HEK293 (cell line): Measurements from ENCODE around the gene MC1R.

Source experiments
- GLIS1 ChIP-seq: fragments of 450-650 bp; formaldehyde crosslinking; IDR thresholded peaks from 2 replicates; pipeline ENCODE4 v1.5.1; 2016; ENCODE audit warnings: missing biosample characterization, missing genetic modification characterization
- HOXA7 ChIP-seq: sonication (generic); formaldehyde crosslinking; IDR thresholded peaks from 2 replicates; pipeline ENCODE4 v1.8.1; 2022; ENCODE audit warnings: missing genetic modification reagents, borderline replicate concordance
- HOXD13 ChIP-seq: sonication (generic); formaldehyde crosslinking; IDR thresholded peaks from 2 replicates; pipeline ENCODE4 v1.8.0; 2022; ENCODE audit warnings: missing genetic modification reagents, borderline replicate concordance
- KLF9 ChIP-seq: fragments of 450-650 bp; formaldehyde crosslinking; IDR thresholded peaks from 2 replicates; pipeline ENCODE4 v1.5.1; 2016; ENCODE audit warnings: missing biosample characterization, missing genetic modification characterization, low read depth
- OSR2 ChIP-seq: fragments of 450-650 bp; formaldehyde crosslinking; IDR thresholded peaks from 2 replicates; pipeline ENCODE4 v1.5.1; 2016; ENCODE audit warnings: missing biosample characterization, missing genetic modification characterization
- OVOL3 ChIP-seq: fragments of 450-650 bp; formaldehyde crosslinking; IDR thresholded peaks from 2 replicates; pipeline ENCODE4 v1.5.1; 2016; ENCODE audit warnings: missing biosample characterization, missing genetic modification characterization
- YY2 ChIP-seq: fragments of 450-650 bp; formaldehyde crosslinking; IDR thresholded peaks from 2 replicates; pipeline ENCODE4 v1.5.1; 2016; ENCODE audit warnings: missing biosample characterization, missing genetic modification characterization
- ZBTB21 ChIP-seq: fragments of 450-650 bp; formaldehyde crosslinking; IDR thresholded peaks from 2 replicates; pipeline ENCODE4 v1.5.1; 2017; ENCODE audit warnings: missing biosample characterization, missing genetic modification characterization
- ZFP41 ChIP-seq: fragments of 450-650 bp; formaldehyde crosslinking; IDR thresholded peaks from 2 replicates; pipeline ENCODE4 v1.5.1; 2016; ENCODE audit warnings: missing biosample characterization, missing genetic modification characterization, borderline replicate concordance
- ZNF140 ChIP-seq: fragments of 450-650 bp; formaldehyde crosslinking; IDR thresholded peaks from 2 replicates; pipeline ENCODE4 v1.5.1; 2016; ENCODE audit warnings: missing biosample characterization, missing genetic modification characterization
- ZNF155 ChIP-seq: fragments of 450-650 bp; formaldehyde crosslinking; IDR thresholded peaks from 2 replicates; pipeline ENCODE4 v1.5.1; 2016; ENCODE audit warnings: missing biosample characterization, missing genetic modification characterization
- ZNF214 ChIP-seq: fragments of 450-650 bp; formaldehyde crosslinking; IDR thresholded peaks from 2 replicates; pipeline ENCODE4 v1.5.1; 2017; ENCODE audit warnings: missing biosample characterization, mild to moderate bottlenecking, missing genetic modification characterization, borderline replicate concordance
- ZNF223 ChIP-seq: fragments of 450-650 bp; formaldehyde crosslinking; IDR thresholded peaks from 2 replicates; pipeline ENCODE4 v1.5.1; 2016; ENCODE audit warnings: missing biosample characterization, missing genetic modification characterization
- ZNF23 ChIP-seq: fragments of 450-650 bp; formaldehyde crosslinking; IDR thresholded peaks from 2 replicates; pipeline ENCODE4 v1.5.1; 2016; ENCODE audit warnings: missing biosample characterization, missing genetic modification characterization, borderline replicate concordance
- ZNF394 ChIP-seq: fragments of 450-650 bp; formaldehyde crosslinking; IDR thresholded peaks from 2 replicates; pipeline ENCODE4 v1.5.1; 2016; ENCODE audit warnings: missing biosample characterization, missing genetic modification characterization, mild to moderate bottlenecking, moderate library complexity, borderline replicate concordance
- ZNF48 ChIP-seq: fragments of 450-650 bp; formaldehyde crosslinking; IDR thresholded peaks from 2 replicates; pipeline ENCODE4 v1.5.1; 2016; ENCODE audit warnings: missing biosample characterization, missing genetic modification characterization
- ZNF621 ChIP-seq: fragments of 450-650 bp; formaldehyde crosslinking; IDR thresholded peaks from 2 replicates; pipeline ENCODE4 v1.5.1; 2017; ENCODE audit warnings: missing biosample characterization, missing genetic modification characterization
- ZNF623 ChIP-seq: fragments of 450-650 bp; formaldehyde crosslinking; IDR thresholded peaks from 2 replicates; pipeline ENCODE4 v1.5.1; 2016; ENCODE audit warnings: missing biosample characterization, missing genetic modification characterization
- ZNF664 ChIP-seq: fragments of 450-650 bp; formaldehyde crosslinking; IDR thresholded peaks from 2 replicates; pipeline ENCODE4 v1.5.1; 2016; ENCODE audit warnings: missing biosample characterization, missing genetic modification characterization
- ZNF670 ChIP-seq: fragments of 450-650 bp; formaldehyde crosslinking; IDR thresholded peaks from 2 replicates; pipeline ENCODE4 v1.5.1; 2016; ENCODE audit warnings: missing biosample characterization, missing genetic modification characterization, low read depth
- ZNF677 ChIP-seq: fragments of 450-650 bp; IDR thresholded peaks from 2 replicates; pipeline ENCODE4 v1.5.0; 2018; ENCODE audit warnings: missing biosample characterization, mild to moderate bottlenecking, missing genetic modification characterization, moderate library complexity
- ZNF768 ChIP-seq: fragments of 450-650 bp; formaldehyde crosslinking; IDR thresholded peaks from 2 replicates; pipeline ENCODE4 v1.5.1; 2018; ENCODE audit warnings: missing biosample characterization, mild to moderate bottlenecking, missing genetic modification characterization
- ZNF777 ChIP-seq: fragments of 450-650 bp; formaldehyde crosslinking; IDR thresholded peaks from 2 replicates; pipeline ENCODE4 v1.5.1; 2017; ENCODE audit warnings: missing biosample characterization, missing genetic modification characterization, borderline replicate concordance
- ZNF837 ChIP-seq: fragments of 450-650 bp; formaldehyde crosslinking; IDR thresholded peaks from 2 replicates; pipeline ENCODE4 v1.5.1; 2016; ENCODE audit warnings: missing biosample characterization, missing genetic modification characterization
- ZXDB ChIP-seq: fragments of 450-650 bp; formaldehyde crosslinking; IDR thresholded peaks from 2 replicates; pipeline ENCODE4 v1.5.1; 2016; ENCODE audit warnings: missing biosample characterization, missing genetic modification characterization
- TF ChIP-seq, protein P1 (sequence below): fragments of 450-650 bp; formaldehyde crosslinking; IDR thresholded peaks from 2 replicates; pipeline ENCODE4 v1.5.1; 2016; ENCODE audit warnings: missing biosample characterization, missing genetic modification characterization, borderline replicate concordance
- TF ChIP-seq, protein P2 (sequence below): fragments of 450-650 bp; formaldehyde crosslinking; IDR thresholded peaks from 2 replicates; pipeline ENCODE4 v1.5.1; 2016; ENCODE audit warnings: missing biosample characterization, missing genetic modification characterization
- TF ChIP-seq, protein P3 (sequence below): fragments of 450-650 bp; formaldehyde crosslinking; IDR thresholded peaks from 2 replicates; pipeline ENCODE4 v1.5.1; 2016; ENCODE audit warnings: missing biosample characterization, missing genetic modification characterization
- TF ChIP-seq, protein P4 (sequence below): fragments of 450-650 bp; formaldehyde crosslinking; IDR thresholded peaks from 2 replicates; pipeline ENCODE4 v1.5.1; 2016; ENCODE audit warnings: missing biosample characterization, missing genetic modification characterization, low read depth
- TF ChIP-seq, protein P5 (sequence below): fragments of 450-650 bp; formaldehyde crosslinking; IDR thresholded peaks from 2 replicates; pipeline ENCODE4 v1.5.1; 2016; ENCODE audit warnings: missing biosample characterization, missing genetic modification characterization
- TF ChIP-seq, protein P6 (sequence below): fragments of 450-650 bp; formaldehyde crosslinking; IDR thresholded peaks from 2 replicates; pipeline ENCODE4 v1.5.1; 2016; ENCODE audit warnings: missing biosample characterization, missing genetic modification characterization

MC1R gene

DNA sequence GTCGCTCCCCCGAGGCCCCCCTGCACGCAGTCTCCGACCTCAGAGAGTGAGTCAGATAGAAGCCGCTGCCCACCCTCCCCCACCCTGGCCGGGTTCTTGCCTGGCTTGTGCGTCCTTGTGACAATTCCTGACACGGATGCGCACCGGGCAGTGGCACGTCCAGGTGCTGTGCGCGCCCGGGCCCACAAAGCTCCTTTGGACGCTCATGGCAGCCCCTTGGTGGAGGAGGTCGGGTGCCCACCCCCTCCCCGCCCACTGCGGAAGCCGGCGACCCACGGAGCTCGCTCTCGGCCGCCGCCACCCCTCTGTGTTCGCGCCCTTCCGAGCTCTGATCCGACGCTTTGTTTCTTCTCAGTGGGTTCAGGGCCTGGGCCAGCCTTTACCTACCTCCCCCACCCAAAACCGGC is 3.8 kb downstream of the MC1R start (continued):
- TF ChIP-seq, protein P1, sequence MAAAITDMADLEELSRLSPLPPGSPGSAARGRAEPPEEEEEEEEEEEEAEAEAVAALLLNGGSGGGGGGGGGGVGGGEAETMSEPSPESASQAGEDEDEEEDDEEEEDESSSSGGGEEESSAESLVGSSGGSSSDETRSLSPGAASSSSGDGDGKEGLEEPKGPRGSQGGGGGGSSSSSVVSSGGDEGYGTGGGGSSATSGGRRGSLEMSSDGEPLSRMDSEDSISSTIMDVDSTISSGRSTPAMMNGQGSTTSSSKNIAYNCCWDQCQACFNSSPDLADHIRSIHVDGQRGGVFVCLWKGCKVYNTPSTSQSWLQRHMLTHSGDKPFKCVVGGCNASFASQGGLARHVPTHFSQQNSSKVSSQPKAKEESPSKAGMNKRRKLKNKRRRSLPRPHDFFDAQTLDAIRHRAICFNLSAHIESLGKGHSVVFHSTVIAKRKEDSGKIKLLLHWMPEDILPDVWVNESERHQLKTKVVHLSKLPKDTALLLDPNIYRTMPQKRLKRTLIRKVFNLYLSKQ (tag by site-specific recombination), result no peak
- TF ChIP-seq ZXDB (tag by site-specific recombination) (0 out of 2 replicates have a peak, but pooled peaks have one; percentile 51), ZNF155 (tag by site-specific recombination) (no peak), OSR2 (tag by site-specific recombination) (no peak), ZBTB21 (tag by site-specific recombination) (no peak), ZNF23 (tag by site-specific recombination) (no peak), ZNF214 (tag by site-specific recombination) (no peak), ZNF621 (no peak), ZNF670 (tag by site-specific recombination) (no peak), ZNF623 (tag by site-specific recombination) (no peak), ZNF394 (tag by site-specific recombination) (no peak), HOXA7 (CRISPR knock-in tag) (no peak), ZNF48 (no peak), ZFP41 (tag by site-specific recombination) (no peak), OVOL3 (tag by site-specific recombination) (no peak), YY2 (no peak), ZNF837 (tag by site-specific recombination) (no peak), ZNF777 (tag by site-specific recombination) (no peak), ZNF768 (tag by site-specific recombination) (no peak), KLF9 (tag by site-specific recombination) (peak; percentile 62; the same call in 1 of the 2 replicates), ZNF223 (tag by site-specific recombination) (no peak), HOXD13 (CRISPR knock-in tag) (no peak), ZNF140 (tag by site-specific recombination) (no peak), ZNF664 (tag by site-specific recombination) (no peak), ZNF677 (tag by site-specific recombination) (no peak), GLIS1 (tag by site-specific recombination) (peak; percentile 50)
- TF ChIP-seq, protein P2, sequence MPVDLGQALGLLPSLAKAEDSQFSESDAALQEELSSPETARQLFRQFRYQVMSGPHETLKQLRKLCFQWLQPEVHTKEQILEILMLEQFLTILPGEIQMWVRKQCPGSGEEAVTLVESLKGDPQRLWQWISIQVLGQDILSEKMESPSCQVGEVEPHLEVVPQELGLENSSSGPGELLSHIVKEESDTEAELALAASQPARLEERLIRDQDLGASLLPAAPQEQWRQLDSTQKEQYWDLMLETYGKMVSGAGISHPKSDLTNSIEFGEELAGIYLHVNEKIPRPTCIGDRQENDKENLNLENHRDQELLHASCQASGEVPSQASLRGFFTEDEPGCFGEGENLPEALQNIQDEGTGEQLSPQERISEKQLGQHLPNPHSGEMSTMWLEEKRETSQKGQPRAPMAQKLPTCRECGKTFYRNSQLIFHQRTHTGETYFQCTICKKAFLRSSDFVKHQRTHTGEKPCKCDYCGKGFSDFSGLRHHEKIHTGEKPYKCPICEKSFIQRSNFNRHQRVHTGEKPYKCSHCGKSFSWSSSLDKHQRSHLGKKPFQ, result no peak
- TF ChIP-seq, protein P3, sequence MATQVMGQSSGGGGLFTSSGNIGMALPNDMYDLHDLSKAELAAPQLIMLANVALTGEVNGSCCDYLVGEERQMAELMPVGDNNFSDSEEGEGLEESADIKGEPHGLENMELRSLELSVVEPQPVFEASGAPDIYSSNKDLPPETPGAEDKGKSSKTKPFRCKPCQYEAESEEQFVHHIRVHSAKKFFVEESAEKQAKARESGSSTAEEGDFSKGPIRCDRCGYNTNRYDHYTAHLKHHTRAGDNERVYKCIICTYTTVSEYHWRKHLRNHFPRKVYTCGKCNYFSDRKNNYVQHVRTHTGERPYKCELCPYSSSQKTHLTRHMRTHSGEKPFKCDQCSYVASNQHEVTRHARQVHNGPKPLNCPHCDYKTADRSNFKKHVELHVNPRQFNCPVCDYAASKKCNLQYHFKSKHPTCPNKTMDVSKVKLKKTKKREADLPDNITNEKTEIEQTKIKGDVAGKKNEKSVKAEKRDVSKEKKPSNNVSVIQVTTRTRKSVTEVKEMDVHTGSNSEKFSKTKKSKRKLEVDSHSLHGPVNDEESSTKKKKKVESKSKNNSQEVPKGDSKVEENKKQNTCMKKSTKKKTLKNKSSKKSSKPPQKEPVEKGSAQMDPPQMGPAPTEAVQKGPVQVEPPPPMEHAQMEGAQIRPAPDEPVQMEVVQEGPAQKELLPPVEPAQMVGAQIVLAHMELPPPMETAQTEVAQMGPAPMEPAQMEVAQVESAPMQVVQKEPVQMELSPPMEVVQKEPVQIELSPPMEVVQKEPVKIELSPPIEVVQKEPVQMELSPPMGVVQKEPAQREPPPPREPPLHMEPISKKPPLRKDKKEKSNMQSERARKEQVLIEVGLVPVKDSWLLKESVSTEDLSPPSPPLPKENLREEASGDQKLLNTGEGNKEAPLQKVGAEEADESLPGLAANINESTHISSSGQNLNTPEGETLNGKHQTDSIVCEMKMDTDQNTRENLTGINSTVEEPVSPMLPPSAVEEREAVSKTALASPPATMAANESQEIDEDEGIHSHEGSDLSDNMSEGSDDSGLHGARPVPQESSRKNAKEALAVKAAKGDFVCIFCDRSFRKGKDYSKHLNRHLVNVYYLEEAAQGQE (tag by site-specific recombination), result no peak
- TF ChIP-seq, protein P4, sequence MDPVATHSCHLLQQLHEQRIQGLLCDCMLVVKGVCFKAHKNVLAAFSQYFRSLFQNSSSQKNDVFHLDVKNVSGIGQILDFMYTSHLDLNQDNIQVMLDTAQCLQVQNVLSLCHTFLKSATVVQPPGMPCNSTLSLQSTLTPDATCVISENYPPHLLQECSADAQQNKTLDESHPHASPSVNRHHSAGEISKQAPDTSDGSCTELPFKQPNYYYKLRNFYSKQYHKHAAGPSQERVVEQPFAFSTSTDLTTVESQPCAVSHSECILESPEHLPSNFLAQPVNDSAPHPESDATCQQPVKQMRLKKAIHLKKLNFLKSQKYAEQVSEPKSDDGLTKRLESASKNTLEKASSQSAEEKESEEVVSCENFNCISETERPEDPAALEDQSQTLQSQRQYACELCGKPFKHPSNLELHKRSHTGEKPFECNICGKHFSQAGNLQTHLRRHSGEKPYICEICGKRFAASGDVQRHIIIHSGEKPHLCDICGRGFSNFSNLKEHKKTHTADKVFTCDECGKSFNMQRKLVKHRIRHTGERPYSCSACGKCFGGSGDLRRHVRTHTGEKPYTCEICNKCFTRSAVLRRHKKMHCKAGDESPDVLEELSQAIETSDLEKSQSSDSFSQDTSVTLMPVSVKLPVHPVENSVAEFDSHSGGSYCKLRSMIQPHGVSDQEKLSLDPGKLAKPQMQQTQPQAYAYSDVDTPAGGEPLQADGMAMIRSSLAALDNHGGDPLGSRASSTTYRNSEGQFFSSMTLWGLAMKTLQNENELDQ (tag by site-specific recombination), result no peak
- TF ChIP-seq, protein P5, sequence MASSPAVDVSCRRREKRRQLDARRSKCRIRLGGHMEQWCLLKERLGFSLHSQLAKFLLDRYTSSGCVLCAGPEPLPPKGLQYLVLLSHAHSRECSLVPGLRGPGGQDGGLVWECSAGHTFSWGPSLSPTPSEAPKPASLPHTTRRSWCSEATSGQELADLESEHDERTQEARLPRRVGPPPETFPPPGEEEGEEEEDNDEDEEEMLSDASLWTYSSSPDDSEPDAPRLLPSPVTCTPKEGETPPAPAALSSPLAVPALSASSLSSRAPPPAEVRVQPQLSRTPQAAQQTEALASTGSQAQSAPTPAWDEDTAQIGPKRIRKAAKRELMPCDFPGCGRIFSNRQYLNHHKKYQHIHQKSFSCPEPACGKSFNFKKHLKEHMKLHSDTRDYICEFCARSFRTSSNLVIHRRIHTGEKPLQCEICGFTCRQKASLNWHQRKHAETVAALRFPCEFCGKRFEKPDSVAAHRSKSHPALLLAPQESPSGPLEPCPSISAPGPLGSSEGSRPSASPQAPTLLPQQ (tag by site-specific recombination), result peak; percentile 48; the same call in 1 of the 2 replicates
- TF ChIP-seq, protein P6, sequence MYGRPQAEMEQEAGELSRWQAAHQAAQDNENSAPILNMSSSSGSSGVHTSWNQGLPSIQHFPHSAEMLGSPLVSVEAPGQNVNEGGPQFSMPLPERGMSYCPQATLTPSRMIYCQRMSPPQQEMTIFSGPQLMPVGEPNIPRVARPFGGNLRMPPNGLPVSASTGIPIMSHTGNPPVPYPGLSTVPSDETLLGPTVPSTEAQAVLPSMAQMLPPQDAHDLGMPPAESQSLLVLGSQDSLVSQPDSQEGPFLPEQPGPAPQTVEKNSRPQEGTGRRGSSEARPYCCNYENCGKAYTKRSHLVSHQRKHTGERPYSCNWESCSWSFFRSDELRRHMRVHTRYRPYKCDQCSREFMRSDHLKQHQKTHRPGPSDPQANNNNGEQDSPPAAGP (tag by site-specific recombination), result no peak
